SK-N-MC (cell line): ENCODE results near the gene CYSTM1.

Experiments used
- DNase-seq: peaks from one replicate; pipeline ENCODE4 v3.0.0-alpha.2; 2011; ENCODE audit warnings: low read depth, low spot score
- H3K27ac ChIP-seq: fragments of 200-600 bp; sonication (generic); 2 replicates; pipeline ENCODE4 v1.5.1; 2016; ENCODE audit warnings: mixed run types
- H3K36me3 ChIP-seq: fragments of 200-600 bp; sonication (generic); 2 replicates; pipeline ENCODE4 v1.6.1; 2017; ENCODE audit warnings: antibody characterized with exemption, low read length, mixed read lengths; ENCODE audit not compliant: insufficient read depth
- H3K4me3 ChIP-seq: fragments of 200-600 bp; sonication (generic); 2 replicates; pipeline ENCODE4 v1.5.1; 2016
- H3K9ac ChIP-seq: fragments of 200-600 bp; sonication (generic); 2 replicates; pipeline ENCODE4 v1.8.0; 2017; ENCODE audit warnings: mixed run types, mixed read lengths; ENCODE audit not compliant: insufficient read length
- H3K9me3 ChIP-seq: fragments of 200-600 bp; sonication (generic); 2 replicates; pipeline ENCODE4 v1.6.1; 2017; ENCODE audit warnings: low read depth, mild to moderate bottlenecking, antibody characterized with exemption, low read length, moderate library complexity, mixed read lengths
- EZH2 ChIP-seq: fragments of 200-600 bp; sonication (generic); IDR thresholded peaks from one replicate; pipeline ENCODE4 v1.6.1; 2017; ENCODE audit warnings: antibody characterized with exemption
- FOXP2 ChIP-seq: optimal IDR thresholded peaks from 2 replicates; pipeline ENCODE3; 2011; ENCODE audit warnings: mild to moderate bottlenecking, moderate library complexity; ENCODE audit not compliant: insufficient read depth; ENCODE audit errors: extremely low read length, control extremely low read depth
- POLR2AphosphoS5 ChIP-seq: IDR thresholded peaks from 2 replicates; pipeline ENCODE4 v1.6.1; 2012; ENCODE audit warnings: mild to moderate bottlenecking, low read depth, low read length, borderline replicate concordance

The CYSTM1 gene

DNA sequence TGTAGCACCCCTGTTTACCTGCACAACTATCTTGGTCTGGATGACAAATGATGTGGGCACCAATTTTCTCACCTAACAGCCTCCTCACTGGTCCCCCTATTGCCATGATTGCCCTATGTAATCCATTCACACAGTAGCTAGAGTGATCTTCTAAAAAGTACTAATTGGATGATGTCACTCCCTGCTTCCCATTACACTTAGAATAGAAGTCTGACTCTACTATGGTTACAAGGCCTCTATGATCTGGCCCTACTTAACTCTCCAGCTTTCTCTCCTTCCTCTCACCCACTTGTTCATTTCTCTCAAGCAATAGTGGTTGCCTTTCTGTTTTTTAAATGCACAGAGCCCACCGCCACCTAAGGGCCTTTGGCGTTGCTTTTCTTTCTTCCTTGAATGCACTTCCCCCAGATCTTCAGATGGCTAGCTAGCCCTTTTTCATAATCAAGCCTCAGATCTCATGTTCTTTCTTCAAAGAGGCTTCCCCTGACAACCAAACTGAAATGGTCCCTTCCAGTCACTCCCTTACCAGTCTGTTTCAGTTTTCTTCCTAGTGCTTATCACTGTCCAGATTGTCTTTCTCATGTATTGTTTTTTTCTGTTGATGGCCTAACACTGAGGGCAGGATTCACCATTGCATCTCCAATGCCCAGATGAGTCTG is 40.6 kb upstream of the CYSTM1 start:
- H3K9me3 ChIP-seq = no peaks in the 10 kb centered on the region
- TF ChIP-seq EZH2 (no peak), FOXP2 (no peak), POLR2AphosphoS5 (no peak)
- no peaks in the 10 kb centered on the region for H3K36me3 ChIP-seq
- H3K27ac ChIP-seq = no peak overlapping the region
- H3K9ac ChIP-seq = no peak overlapping the region
- DNase-seq = no peak
- no peak overlapping the region for H3K4me3 ChIP-seq

DNA sequence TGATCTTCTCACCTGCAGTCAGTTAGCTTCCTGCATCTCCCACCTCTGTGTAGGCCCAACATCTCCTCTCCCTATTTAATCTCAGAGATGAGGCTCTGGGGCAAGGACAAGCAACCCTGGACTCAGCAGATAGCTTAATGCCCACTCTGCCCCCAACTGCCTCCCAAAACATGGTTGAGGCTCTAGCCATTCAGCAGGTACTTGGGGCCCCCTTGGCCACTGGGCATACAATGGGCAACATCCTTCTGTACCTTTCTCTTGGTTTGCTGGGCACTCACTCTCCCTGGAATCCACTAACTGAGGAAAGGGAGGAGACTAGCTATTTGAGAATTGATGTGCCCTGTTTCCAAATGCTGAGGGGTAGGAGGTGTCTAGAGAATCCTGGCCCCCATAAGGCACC is 39.9 kb upstream of the CYSTM1 start:
- H3K27ac ChIP-seq = no peak overlapping the region
- no peaks in the 10 kb centered on the region for H3K36me3 ChIP-seq
- no peaks in the 10 kb centered on the region for H3K9me3 ChIP-seq
- no peak overlapping the region for H3K4me3 ChIP-seq
- DNase-seq = no peak
- no peak overlapping the region for H3K9ac ChIP-seq
- TF ChIP-seq EZH2 (no peak), POLR2AphosphoS5 (no peak), FOXP2 (no peak)

- Histone ChIP-seq H3K9me3 (no peaks in the 10 kb centered on the region), H3K4me3 (no peak overlapping the region), H3K9ac (no peak overlapping the region), H3K36me3 (no peaks in the 10 kb centered on the region), H3K27ac (no peak overlapping the region)
- no peak for TF ChIP-seq EZH2
- TF ChIP-seq POLR2AphosphoS5 = no peak
- no peak for TF ChIP-seq FOXP2
- no peak for DNase-seq
Observed at GRCh38 chr5:140136624-140137023, 38.4 kb upstream of the CYSTM1 start.

DNA sequence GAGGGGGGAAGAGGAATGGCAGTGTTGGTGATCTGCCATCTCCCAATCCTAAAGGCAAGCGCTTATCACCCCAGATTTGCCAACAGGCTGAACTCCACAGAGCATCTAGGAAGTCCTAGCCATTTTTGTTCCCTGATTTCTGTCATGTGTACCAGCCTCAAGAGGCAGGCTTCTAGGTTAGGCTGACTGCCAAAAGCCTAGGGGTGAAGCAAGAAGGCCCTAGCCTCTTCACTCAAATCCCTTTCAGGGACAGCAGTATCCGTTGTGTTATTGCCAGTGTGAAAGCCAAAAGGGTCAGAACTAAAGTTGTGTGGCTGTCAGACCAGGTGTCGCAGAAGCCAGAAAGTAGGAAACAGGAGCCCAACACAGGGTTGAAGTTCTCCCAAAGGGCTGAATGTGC is 34.6 kb upstream of the CYSTM1 start:
- H3K9me3 ChIP-seq = no peaks in the 10 kb centered on the region
- DNase-seq = no peak
- no peak overlapping the region for H3K4me3 ChIP-seq
- no peak overlapping the region for H3K27ac ChIP-seq
- TF ChIP-seq EZH2 = no peak
- H3K9ac ChIP-seq = no peak overlapping the region
- H3K36me3 ChIP-seq = no peaks in the 10 kb centered on the region

DNA sequence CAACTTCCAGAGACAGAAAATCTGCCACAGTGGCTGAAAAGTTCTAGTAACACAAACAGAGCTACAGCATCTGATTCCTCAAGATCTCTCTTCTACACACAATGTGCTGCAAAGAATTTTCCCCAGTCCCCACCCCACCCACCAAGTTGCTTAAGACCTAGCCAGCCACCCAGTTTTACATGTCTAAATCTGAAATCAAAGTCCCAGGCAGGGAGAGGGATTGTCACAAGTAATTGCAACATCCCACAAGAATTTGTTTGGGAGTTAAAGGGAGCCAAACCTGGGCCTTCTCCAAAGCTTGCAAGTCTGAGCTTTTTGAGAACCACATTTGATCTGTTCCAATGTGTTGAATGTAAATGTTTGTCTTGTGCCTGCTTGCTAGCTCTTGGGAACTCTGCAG is 33.7 kb upstream of the CYSTM1 start:
- H3K36me3 ChIP-seq = no peaks in the 10 kb centered on the region
- H3K9ac ChIP-seq = no peak overlapping the region
- H3K27ac ChIP-seq = no peak overlapping the region
- no peak for DNase-seq
- TF ChIP-seq FOXP2 = no peak
- no peak for TF ChIP-seq POLR2AphosphoS5
- TF ChIP-seq EZH2 = no peak
- no peak overlapping the region for H3K4me3 ChIP-seq
- H3K9me3 ChIP-seq = no peaks in the 10 kb centered on the region

GRCh38 chr5:140142246-140142645 is 32.7 kb upstream of the CYSTM1 start:
- Histone ChIP-seq H3K27ac (no peak overlapping the region), H3K36me3 (no peaks in the 10 kb centered on the region), H3K4me3 (no peak overlapping the region), H3K9me3 (no peaks in the 10 kb centered on the region), H3K9ac (no peak overlapping the region)
- TF ChIP-seq POLR2AphosphoS5 = no peak
- no peak for TF ChIP-seq FOXP2
- TF ChIP-seq EZH2 = no peak
- no peak for DNase-seq

DNA sequence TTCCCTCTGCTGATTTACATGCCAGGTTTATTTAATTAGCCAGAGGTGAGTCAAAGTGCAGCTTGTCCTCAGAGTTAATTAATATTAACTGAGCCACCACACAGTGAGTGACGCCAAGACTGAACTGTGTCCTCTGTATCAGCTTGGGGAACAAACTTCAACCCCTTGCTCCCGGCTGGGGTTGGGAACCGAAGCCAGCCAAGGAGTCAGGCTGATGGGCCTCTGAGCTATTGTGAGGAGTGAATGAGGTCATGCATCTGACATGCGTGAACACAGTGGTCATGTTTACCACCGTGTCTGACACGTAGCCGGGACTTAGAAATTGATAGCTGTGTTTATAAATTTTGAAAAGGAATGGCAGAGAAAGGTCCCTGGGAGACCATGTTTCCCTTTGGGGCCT is 32.1 kb upstream of the CYSTM1 start:
- no peak for DNase-seq
- H3K9me3 ChIP-seq = no peaks in the 10 kb centered on the region
- TF ChIP-seq FOXP2 (no peak), EZH2 (no peak), POLR2AphosphoS5 (no peak)
- no peaks in the 10 kb centered on the region for H3K36me3 ChIP-seq
- no peak overlapping the region for H3K27ac ChIP-seq
- H3K4me3 ChIP-seq = no peak overlapping the region
- no peak overlapping the region for H3K9ac ChIP-seq

GRCh38 chr5:140143521-140144258 is 31.3 kb upstream of the CYSTM1 start:
- Histone ChIP-seq H3K27ac (no peak overlapping the region), H3K36me3 (no peaks in the 10 kb centered on the region), H3K4me3 (no peak overlapping the region), H3K9me3 (no peaks in the 10 kb centered on the region), H3K9ac (no peak overlapping the region)
- no peak for TF ChIP-seq FOXP2
- TF ChIP-seq EZH2 = no peak
- TF ChIP-seq POLR2AphosphoS5 = no peak
- no peak for DNase-seq

DNA sequence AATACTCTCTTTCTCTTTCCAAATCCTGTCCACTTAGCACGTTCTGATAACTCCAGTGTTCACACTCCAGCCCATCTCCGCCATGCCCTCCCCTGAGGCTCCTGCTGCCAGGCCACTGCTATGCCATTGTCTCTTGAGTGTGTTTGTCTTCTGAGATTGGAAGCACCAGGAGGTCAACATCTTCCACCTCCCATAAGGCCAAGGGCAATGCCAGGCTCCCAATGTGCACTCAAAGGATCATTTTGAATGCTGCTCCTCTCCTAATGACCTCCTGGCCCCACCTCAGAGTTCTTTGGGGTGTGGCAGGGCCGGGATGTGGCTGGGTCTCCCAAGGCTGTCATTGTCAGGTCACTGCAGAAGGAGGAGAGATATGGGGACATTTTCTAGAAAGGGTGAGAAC is 29.7 kb upstream of the CYSTM1 start:
- DNase-seq = no peak
- H3K4me3 ChIP-seq = no peak overlapping the region

More for the DNA sequence above, 29.7 kb upstream of the CYSTM1 start:
- Histone ChIP-seq H3K9ac (no peak overlapping the region), H3K36me3 (no peaks in the 10 kb centered on the region), H3K27ac (no peak overlapping the region), H3K9me3 (no peaks in the 10 kb centered on the region)
- TF ChIP-seq EZH2 (no peak), POLR2AphosphoS5 (no peak), FOXP2 (no peak)
